DMS79 treated with DMSO at 0.1 percent for 48 hours (cell line): ENCODE measurements around the gene OSTC.

Source experiments
- DNase-seq: peaks from one replicate; lab custom pipeline; 2025; lab: John Stamatoyannopoulos, UW

Gene OSTC

DNA sequence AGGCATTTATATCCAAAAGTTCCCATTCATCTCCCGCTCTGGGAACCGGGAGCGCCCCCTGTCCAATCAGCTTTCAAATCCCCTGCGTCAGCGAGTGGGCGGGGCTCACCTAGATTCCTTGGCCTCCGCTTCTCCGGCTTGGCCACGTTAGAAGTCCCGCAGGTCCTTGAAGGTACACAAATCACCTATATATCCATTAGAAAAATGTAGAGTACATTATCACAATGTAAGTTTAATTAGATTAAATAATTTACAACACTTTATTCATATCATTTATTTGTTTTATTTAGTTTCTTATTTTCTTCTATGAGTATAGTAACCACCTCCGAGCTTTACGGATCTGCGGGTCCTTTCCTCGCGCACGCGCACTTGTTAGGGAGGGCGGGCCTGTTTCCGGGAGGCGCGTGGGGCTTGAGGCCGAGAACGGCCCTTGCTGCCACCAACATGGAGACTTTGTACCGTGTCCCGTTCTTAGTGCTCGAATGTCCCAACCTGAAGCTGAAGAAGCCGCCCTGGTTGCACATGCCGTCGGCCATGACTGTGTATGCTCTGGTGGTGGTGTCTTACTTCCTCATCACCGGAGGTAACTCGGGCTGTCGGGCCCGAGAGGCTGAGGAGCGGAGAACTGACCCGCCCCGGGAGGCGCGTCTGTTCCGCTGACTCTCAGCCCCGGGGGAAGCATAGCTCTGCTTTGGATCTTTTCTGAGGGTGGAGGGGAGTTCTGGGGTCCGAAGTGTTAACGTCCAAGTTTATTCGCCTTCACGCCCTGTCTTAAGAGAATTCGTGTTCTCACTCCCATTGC is at the start of gene OSTC:
TSS of gene OSTC (plus strand) at position 388 of the 802 bp plus-strand sequence. CDS start at position 445, 57 bp downstream.
- DNase-seq, result peak; percentile 82

- DNase-seq, result no peak
Observed at GRCh38 chr4:108601106-108601505, 49.3 kb upstream of the OSTC start.

DNA sequence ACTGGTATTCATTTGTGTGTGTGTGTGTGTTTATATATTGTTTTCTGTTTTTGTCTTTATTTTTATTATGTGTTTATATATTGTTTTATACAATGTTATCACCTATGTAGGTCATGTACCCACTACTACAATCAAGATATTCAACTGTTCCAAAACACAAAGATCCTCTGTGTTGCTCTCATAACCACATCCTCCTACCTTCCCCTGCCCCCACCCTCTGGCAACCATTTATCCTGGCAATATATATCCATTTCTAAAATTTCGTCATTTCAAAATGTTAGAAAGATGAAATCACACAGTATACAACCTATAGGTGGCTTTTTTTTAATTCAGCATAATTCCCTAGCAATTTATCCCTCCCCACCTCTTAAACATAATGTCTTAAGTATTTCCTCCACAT is 48.9 kb upstream of the OSTC start:
- no peak for DNase-seq

DNA sequence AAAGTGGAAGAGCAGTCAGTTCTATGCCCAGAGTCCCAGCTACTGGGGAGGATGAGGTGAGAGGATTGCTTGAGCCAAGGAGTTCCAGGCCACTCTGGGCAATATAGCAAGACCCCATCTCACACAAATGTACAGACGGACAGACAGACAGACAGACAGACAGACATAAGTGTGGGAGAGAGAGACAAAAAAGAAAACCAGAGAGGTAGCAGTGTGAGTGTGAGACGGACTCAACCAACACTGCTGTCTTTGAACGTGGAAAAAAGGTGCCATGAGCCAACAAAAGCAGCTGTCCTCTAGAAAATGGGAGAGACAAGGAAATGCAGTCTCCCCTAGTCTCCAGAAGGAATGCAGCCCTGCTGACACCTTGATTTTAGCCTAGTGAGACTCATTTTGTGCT is 48.2 kb upstream of the OSTC start:
- no peak for DNase-seq

DNA sequence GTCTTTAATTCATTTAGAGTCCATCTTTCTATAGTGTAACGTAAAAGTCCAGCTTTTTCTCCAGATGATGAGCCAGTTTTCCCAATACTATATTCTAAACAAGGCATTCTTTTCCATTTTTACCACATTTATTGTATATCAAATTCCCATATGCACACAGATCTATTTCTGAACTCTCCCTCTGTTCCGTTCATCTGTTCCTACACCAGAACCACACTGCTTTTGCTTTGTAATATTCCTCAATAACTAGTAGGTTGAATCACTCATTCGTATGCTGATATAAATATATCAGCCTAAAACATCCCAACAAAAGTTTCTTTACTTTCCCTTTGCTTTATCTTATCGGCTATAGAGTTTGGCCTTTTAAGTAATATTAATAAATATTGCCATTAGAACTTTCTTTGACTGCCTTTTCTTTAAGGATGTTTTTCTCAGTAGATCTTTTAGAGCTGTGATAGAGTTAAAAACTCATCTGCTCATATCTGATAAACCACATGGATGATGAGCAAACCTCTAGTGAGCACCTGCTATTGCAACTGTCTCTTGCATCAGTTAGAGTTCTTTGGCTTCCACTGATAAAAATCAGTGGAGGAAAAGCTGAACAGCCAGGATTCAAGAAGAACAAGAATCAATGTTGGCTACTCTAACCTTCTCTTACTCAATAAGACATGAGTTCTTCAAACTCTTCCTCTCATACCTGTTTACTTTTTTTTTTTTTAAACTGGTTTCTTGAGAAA is 43.2 kb upstream of the OSTC start:
- no peak for DNase-seq

DNA sequence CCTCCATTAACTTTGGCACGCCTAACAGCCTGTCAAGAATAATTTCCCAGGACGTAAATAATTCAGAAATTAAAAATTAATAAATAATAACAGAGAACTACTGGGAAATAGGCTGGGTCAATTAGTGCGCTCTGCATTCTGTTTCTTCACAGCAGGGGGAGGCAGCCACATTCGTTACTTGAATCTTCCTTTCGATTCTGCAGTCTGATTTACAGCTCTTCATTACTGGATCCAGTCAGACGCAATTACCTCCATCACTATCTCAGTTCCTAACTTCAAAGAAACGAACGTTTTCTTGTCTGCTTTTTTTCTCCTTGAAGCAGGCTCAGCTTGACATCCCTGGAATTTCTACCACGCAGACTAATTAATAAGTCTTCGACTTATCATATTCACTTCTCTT is 39.0 kb upstream of the OSTC start:
- no peak for DNase-seq

GRCh38 chr4:108612365-108612764 is 38.0 kb upstream of the OSTC start:
- DNase-seq, result no peak

DNA sequence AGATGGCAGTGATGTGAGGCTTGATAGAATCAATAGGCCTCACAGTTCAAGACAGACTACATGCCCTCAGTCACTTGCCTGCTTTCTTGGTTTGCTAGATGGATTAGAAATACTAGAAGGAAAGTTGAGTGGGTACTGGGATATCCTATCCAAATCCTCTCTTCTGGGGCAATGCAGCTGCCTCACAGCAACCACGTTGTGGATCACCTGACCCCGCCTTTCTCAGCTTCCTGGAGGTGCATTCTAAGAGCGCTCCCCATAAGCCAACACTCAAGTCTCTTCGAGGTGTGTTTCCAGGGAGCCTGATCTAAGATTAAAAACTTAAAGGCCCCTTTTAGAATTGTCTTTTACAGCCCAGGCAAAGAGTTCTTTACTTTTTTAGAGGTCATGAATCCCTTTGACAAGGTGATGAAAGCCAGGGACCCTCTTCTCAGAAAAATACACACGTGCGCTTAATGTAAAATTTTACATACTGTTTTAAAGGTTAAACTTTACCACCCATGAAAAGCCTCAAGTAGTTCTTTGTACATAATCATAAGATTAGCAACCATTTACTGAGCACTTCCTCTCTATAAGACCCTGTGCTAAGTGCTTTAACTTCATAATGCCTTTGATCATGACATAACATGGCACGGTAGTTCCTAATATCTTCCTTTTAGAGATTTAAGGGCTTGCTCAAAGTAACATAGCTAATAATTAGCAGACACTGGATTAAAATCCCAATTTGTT is 30.9 kb upstream of the OSTC start:
- no peak for DNase-seq

DNA sequence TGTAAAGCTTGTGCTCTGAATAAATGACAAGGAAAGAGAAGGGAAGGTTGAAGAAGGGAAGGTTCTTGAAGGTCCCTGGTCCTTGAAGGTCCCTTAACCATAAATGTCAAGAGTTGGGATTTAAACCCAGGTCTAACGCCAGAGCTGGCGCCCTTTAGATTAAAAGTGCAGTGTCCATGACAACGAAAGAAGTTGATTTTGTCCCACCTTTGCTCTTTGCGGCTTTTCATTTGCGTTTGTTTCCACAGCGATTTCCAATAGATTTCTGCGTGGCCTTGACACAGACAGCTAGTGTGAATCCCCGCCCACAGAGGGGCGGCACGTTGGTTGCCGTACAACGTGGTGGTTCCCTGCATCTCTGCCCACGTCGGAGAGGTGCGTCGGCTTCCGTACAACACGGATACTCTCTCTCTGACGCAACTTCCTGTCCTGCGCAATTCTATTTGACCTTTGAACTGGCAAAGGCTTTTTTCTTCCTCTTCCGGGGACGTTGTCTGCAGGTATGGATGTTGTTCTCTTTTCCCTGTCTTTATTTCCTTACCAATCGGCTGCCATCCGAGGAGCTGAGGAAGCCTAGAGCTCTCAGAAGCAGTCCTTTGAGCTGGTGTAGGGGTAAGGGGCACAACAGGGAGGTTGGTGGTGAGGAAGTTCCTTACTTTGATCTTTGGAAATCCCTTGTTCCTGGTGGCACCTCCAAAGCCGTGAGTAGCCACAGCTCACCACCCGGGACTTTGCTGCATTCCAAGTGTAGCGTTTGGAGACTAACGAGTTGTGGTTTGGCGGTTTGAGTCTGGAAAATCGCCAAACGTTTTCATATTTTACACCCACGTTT is 30.1 kb upstream of the OSTC start, which contains the start of gene RPL34:
TSS of gene RPL34 (plus strand) at position 476 of the 832 bp plus-strand sequence. CDS start 1,384 bp downstream, outside the sequence.
- peak; percentile 87 for DNase-seq

DNA sequence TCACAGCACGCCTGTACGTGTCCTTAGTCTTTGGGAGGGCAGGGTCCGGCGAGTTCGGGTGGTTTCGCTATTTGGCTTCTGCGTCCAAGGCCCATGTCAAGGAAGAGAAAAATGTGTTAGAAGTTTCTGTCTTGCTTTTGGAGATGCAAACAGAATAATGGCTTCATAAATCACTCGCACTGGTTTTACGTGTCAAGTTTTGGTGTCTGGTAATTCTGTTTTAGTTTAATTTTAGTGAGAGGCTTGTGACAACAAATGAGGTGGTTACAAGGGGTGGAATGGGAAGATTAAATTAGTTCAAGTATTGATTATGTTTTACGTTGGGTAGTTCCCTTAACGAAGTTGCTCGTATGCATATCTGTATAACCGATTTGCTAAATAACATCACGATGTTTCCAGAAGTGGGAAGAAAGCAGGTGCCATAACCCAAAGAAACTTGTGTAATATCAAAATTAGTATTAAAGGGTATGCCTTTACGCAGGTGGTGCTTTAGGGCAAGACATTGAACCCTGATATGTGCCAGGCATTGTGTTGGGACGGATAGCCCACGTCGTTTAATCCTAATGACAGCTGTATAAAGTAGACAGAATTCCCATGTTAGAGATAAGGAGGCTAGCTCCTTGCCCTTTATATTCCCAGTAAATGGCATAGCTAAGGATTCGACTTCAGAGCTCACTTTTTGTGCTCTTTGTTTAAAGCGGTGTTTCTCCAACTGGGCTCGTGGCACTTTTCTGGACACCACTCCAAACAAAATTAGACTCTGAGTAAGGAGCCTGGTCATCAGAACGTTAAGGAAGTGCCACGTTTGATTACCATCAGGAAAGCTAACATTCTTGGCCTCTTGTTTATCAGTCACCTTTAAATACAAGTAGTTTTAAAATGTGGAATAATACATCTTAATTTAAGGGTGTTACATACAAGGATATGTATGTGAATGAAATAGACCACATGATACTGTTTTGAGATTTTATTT is 29.2 kb upstream of the OSTC start:
- DNase-seq, result no peak

- DNase-seq, result no peak
Observed at GRCh38 chr4:108622022-108622421, 28.4 kb upstream of the OSTC start.

DNA sequence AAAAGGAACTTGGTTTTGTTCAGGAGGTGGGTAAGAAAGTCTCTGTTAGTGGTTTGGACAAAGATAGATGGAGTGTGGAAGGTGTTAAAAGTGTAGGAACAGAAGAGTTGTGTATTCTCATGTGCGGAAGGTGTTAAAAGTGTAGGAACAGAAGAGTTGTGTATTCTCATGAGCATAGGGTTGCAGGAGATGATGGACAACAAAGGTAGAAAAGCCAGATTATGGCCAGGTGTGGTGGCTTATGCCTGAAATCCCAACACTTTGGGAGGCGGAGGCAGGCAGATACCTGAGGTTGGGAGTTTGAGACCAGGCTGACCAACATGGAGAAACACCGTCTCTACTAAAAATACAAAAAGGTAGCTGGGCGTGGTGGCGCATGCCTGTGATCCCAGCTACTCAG is 27.6 kb upstream of the OSTC start:
- DNase-seq, result no peak

DNA sequence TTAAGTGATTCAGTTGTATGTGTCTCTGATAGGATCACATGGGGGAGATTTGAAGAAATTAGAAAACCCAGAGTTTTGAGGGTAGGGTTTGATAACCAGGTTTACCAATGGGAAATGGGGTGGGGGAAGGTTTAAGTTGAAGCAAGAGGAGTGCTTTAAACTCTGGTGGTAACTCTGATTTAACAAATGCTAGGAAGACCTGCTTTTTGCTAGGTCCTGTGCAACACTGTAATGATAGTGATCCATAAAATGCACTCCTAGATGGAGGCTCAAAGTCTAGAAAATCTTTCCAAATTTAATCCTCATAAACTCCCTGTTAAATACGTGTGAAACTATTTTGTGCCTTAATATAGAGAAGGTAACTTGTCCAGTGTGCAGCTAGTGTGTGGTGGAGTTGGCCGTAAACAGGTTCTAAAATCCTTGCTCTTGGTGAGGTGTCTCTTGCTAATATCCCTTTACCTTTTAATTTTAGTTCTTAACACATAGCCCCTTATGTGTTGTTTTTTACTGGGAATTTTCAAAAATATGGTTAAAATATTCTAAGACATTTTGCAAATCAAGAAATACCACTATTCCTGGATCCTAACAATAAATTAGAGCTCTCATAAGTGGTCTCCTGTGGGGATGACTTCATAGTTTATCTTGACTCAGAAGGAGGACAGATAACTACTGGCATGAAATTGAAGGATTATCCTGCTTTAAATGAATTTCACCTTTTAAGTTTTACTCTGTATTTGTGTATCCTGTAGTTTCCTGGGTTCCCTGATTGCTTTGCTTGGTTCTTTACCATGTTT is 25.9 kb upstream of the OSTC start:
- no peak for DNase-seq

DNA sequence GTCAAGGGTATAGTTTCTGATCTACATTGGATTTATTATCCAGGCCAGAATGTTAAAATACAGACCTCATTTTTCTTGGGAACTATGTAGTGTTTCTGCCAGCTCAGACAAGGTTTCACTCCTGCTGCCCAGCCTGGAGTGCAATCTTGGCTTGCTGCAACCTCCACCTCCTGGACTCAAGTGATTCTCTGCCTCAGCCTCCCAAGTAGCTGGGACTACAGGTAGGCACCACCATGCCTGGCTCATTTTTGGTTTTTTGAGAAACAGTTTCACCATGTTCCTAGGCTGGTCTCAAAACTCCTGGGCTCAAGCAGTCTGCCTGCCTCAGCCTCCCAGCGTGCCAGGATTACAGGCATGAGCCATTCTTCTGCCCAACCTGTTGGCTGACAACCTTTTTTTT is 24.3 kb upstream of the OSTC start:
- DNase-seq, result no peak

DNA sequence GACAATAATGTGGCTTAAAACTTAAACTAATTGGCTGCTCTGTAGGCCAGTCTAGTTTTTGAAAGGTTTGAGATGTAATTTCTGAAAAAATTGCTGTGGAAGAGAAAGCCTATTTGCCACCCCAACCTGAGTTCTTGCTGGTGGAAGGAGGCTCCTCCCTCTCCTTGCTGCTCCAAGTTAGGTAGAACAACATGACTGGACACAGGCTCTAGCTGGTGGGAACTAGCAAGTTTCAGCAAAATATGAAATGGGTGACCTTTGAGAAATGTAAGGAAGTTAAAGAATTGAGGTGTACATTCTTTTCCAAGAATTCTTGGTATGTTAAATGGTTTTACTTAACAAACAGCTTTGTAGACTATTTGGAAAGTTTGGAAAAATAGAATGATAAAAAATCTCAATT is 22.0 kb upstream of the OSTC start:
- DNase-seq, result no peak

DNA sequence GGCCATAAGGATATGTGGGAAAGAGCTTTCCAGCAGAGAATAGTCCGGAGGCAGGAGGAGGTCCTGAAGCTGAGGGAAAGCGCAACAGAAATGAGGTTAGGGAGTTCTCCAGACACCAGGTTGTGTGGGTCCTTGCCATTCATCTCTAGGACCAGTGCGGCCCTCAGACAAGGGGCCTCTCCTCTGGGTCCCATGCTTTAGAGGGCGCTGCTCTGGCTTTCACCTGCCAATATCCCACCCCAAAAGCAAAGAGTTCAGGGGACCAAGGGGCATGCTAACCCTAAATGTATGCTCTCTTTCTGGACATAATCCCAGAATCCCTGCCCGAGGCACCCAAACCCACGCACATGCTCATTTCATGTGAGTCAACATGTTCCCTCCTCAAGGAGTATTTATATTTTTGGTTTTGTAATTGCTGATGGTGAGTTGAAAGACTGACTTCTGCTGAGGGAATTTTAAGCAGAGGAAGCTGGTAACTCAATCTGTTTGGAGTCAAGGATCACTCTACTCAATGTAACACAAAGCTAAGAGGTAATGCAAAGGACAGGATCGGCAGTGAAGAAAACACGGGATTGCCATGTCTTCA is 15.2 kb upstream of the OSTC start:
- no peak for DNase-seq

DNA sequence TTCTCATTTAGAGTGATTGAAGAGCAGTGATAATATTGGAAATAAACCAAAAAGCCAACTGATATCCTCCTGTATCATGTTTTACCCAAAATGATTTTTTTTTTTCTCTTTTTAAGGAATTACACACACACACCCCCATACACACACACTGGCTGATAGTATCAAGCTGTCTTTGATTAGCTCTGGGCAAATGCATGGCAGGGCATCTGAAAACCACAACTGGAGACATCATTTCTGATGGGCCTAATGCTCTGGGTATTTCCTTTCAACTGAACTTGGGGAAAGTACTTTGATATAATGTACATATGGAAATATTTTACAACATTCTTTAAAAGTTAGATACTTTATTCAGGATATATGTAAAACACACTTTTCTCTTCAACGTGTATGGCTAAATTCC is 14.2 kb upstream of the OSTC start:
- no peak for DNase-seq

- no peak for DNase-seq
Observed at GRCh38 chr4:108637856-108638255, 12.5 kb upstream of the OSTC start.

GRCh38 chr4:108644237-108644636 is 6.2 kb upstream of the OSTC start:
- DNase-seq, result no peak
